ENCODE results near the gene UPP2. TPM values are rescaled to one million over a fixed set of nuclear protein-coding genes. Genes with fewer than 3 reads are reported as not detected.

The UPP2 gene
- total RNA-seq, 1 experiment from 2014 or later = not detected

- no peaks in the 10 kb centered on the region for H3K4me1 ChIP-seq (ENCODE audit: control insufficient read depth, insufficient read depth, low read length)
- ATAC-seq (no peak), DNase-seq (ENCODE audit: low read depth, low spot score) (no peak)
- no peak overlapping the region for H3K27ac ChIP-seq (ENCODE audit: low read length)
- POLR2A ChIA-PET = no interaction called here
- H3K27me3 ChIP-seq (ENCODE audit: control insufficient read depth, insufficient read depth, low read length) = peaks cover 2% of the 10 kb centered on the region; the same call in 1 of the 2 replicates
- H3K9me3 ChIP-seq (ENCODE audit: control insufficient read depth, insufficient read depth, low read depth, low read length) = no peaks in the 10 kb centered on the region
- in situ Hi-C loops (cut with HindIII; ENCODE audit: low pct_unique_long_range_greater_than_20kb, low sequenced_read_pairs) = no loop called here
- H3K4me3 ChIP-seq (ENCODE audit: low read depth in 2 of 2, low read length in 2 of 2) = no peak overlapping the region
- intact Hi-C loops (cut with micrococcal nuclease; ENCODE audit: unreplicated experiment) = no loop called here
- BruUV-seq (replicated peaks) = no TSS peak
- TF ChIP-seq POLR2AphosphoS5 (IDR thresholded peaks at IDR 0.05; ENCODE audit: low read depth, low read length) (no peak), TCF7L2 (IDR thresholded peaks at IDR 0.05; ENCODE audit: low read depth, low read length) (no peak), SIN3A (IDR thresholded peaks at IDR 0.05; ENCODE audit: borderline replicate concordance, insufficient read depth, low read depth, low read length) (no peak)
- TF ChIP-seq, protein P1, sequence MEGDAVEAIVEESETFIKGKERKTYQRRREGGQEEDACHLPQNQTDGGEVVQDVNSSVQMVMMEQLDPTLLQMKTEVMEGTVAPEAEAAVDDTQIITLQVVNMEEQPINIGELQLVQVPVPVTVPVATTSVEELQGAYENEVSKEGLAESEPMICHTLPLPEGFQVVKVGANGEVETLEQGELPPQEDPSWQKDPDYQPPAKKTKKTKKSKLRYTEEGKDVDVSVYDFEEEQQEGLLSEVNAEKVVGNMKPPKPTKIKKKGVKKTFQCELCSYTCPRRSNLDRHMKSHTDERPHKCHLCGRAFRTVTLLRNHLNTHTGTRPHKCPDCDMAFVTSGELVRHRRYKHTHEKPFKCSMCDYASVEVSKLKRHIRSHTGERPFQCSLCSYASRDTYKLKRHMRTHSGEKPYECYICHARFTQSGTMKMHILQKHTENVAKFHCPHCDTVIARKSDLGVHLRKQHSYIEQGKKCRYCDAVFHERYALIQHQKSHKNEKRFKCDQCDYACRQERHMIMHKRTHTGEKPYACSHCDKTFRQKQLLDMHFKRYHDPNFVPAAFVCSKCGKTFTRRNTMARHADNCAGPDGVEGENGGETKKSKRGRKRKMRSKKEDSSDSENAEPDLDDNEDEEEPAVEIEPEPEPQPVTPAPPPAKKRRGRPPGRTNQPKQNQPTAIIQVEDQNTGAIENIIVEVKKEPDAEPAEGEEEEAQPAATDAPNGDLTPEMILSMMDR (IDR thresholded peaks at IDR 0.05) = no peak
- TF ChIP-seq, protein P2, sequence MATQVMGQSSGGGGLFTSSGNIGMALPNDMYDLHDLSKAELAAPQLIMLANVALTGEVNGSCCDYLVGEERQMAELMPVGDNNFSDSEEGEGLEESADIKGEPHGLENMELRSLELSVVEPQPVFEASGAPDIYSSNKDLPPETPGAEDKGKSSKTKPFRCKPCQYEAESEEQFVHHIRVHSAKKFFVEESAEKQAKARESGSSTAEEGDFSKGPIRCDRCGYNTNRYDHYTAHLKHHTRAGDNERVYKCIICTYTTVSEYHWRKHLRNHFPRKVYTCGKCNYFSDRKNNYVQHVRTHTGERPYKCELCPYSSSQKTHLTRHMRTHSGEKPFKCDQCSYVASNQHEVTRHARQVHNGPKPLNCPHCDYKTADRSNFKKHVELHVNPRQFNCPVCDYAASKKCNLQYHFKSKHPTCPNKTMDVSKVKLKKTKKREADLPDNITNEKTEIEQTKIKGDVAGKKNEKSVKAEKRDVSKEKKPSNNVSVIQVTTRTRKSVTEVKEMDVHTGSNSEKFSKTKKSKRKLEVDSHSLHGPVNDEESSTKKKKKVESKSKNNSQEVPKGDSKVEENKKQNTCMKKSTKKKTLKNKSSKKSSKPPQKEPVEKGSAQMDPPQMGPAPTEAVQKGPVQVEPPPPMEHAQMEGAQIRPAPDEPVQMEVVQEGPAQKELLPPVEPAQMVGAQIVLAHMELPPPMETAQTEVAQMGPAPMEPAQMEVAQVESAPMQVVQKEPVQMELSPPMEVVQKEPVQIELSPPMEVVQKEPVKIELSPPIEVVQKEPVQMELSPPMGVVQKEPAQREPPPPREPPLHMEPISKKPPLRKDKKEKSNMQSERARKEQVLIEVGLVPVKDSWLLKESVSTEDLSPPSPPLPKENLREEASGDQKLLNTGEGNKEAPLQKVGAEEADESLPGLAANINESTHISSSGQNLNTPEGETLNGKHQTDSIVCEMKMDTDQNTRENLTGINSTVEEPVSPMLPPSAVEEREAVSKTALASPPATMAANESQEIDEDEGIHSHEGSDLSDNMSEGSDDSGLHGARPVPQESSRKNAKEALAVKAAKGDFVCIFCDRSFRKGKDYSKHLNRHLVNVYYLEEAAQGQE (IDR thresholded peaks at IDR 0.05; ENCODE audit: insufficient read depth in 1 of 2, low read depth in 2 of 2, low read length in 1 of 2) = no peak
- no peaks in the 10 kb centered on the region for H3K36me3 ChIP-seq (ENCODE audit: control insufficient read depth, insufficient read depth, low read length)
- CTCF ChIA-PET = no interaction called here
These were observed 81.1 kb downstream of the UPP2 start for GRCh38 chr2:158182676-158183295.

- CTCF ChIA-PET = no interaction called here
- TF ChIP-seq SIN3A (IDR thresholded peaks at IDR 0.05; ENCODE audit: borderline replicate concordance, insufficient read depth, low read depth, low read length) = no peak
- TF ChIP-seq, protein P1 (IDR thresholded peaks at IDR 0.05) = no peak
- TF ChIP-seq, protein P2 (IDR thresholded peaks at IDR 0.05; ENCODE audit: insufficient read depth in 1 of 2, low read depth in 2 of 2, low read length in 1 of 2) = no peak
- TF ChIP-seq TCF7L2 (IDR thresholded peaks at IDR 0.05; ENCODE audit: low read depth, low read length) = no peak
- TF ChIP-seq POLR2AphosphoS5 (IDR thresholded peaks at IDR 0.05; ENCODE audit: low read depth, low read length) = no peak
- Histone ChIP-seq H3K4me1 (ENCODE audit: control insufficient read depth, insufficient read depth, low read length) (no peaks in the 10 kb centered on the region), H3K27me3 (ENCODE audit: control insufficient read depth, insufficient read depth, low read length) (no peaks in the 10 kb centered on the region; the same call in 1 of the 2 replicates), H3K27ac (ENCODE audit: low read length) (no peak overlapping the region), H3K9me3 (ENCODE audit: control insufficient read depth, insufficient read depth, low read depth, low read length) (no peaks in the 10 kb centered on the region), H3K36me3 (ENCODE audit: control insufficient read depth, insufficient read depth, low read length) (no peaks in the 10 kb centered on the region), H3K4me3 (ENCODE audit: low read depth in 2 of 2, low read length in 2 of 2) (no peak overlapping the region)
- no TSS peak for BruUV-seq (replicated peaks)
- ATAC-seq (no peak), DNase-seq (ENCODE audit: low read depth, low spot score) (no peak)
- intact Hi-C loops (cut with micrococcal nuclease; ENCODE audit: unreplicated experiment) = no loop called here
- POLR2A ChIA-PET = no interaction called here
- in situ Hi-C loops (cut with HindIII; ENCODE audit: low pct_unique_long_range_greater_than_20kb, low sequenced_read_pairs) = no loop called here
These were observed 82.3 kb downstream of the UPP2 start for GRCh38 chr2:158184001-158184400.
